ENCODE data around the gene LCP2.

Gene LCP2

DNA sequence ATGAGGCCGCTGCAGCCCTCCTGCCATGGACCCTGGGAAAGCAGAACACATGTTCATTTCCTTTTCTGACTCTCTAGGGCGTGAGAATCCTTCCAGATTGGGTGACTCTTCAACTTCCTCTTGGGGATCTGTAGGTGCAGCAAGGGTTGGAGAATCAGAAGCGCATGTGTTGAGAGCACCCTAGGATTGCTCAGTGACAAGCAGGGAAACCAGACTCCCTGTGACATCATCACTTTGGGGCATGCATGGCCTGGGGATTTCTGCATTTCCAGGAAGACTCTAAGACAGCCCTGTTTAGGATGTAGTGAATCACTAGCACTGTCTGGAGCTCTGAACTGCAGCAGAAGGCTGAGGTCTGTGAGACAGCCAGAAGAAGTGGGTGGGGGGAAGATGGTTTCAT is 15.1 kb upstream of the LCP2 start:
- Histone ChIP-seq H3K4me1 (ENCODE audit: control insufficient read depth, insufficient read depth, low read length) (no peaks in the 10 kb centered on the region), H3K9me3 (ENCODE audit: control insufficient read depth, insufficient read depth, low read depth, low read length) (no peaks in the 10 kb centered on the region), H3K27ac (ENCODE audit: extremely low read depth, low read depth, low read length) (no peak overlapping the region), H3K36me3 (ENCODE audit: control insufficient read depth in 2 of 2, insufficient read depth in 1 of 2, low read length in 2 of 2) (no peaks in the 10 kb centered on the region), H3K4me3 (ENCODE audit: low read depth, low read length) (no peak overlapping the region)
- POLR2A ChIA-PET = interaction anchor here (0.7 kb wide), 1 partner anchor 538 kb away, joined by 3 read pairs; no protein-coding TSS in a partner anchor
- TF ChIP-seq, protein P1, sequence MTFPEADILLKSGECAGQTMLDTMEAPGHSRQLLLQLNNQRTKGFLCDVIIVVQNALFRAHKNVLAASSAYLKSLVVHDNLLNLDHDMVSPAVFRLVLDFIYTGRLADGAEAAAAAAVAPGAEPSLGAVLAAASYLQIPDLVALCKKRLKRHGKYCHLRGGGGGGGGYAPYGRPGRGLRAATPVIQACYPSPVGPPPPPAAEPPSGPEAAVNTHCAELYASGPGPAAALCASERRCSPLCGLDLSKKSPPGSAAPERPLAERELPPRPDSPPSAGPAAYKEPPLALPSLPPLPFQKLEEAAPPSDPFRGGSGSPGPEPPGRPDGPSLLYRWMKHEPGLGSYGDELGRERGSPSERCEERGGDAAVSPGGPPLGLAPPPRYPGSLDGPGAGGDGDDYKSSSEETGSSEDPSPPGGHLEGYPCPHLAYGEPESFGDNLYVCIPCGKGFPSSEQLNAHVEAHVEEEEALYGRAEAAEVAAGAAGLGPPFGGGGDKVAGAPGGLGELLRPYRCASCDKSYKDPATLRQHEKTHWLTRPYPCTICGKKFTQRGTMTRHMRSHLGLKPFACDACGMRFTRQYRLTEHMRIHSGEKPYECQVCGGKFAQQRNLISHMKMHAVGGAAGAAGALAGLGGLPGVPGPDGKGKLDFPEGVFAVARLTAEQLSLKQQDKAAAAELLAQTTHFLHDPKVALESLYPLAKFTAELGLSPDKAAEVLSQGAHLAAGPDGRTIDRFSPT (tag by site-specific recombination; IDR thresholded peaks at IDR 0.05) = no peak
- TF ChIP-seq, protein P2, sequence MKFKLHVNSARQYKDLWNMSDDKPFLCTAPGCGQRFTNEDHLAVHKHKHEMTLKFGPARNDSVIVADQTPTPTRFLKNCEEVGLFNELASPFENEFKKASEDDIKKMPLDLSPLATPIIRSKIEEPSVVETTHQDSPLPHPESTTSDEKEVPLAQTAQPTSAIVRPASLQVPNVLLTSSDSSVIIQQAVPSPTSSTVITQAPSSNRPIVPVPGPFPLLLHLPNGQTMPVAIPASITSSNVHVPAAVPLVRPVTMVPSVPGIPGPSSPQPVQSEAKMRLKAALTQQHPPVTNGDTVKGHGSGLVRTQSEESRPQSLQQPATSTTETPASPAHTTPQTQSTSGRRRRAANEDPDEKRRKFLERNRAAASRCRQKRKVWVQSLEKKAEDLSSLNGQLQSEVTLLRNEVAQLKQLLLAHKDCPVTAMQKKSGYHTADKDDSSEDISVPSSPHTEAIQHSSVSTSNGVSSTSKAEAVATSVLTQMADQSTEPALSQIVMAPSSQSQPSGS (tag by site-specific recombination; IDR thresholded peaks at IDR 0.05; ENCODE audit: low read depth) = peak; percentile 13; the same call in 1 of the 2 replicates
- peak; percentile 35; the same call in 1 of the 2 replicates for TF ChIP-seq ZBTB17 (tag by site-specific recombination; IDR thresholded peaks at IDR 0.05)
- CTCF ChIA-PET = no interaction called here

DNA sequence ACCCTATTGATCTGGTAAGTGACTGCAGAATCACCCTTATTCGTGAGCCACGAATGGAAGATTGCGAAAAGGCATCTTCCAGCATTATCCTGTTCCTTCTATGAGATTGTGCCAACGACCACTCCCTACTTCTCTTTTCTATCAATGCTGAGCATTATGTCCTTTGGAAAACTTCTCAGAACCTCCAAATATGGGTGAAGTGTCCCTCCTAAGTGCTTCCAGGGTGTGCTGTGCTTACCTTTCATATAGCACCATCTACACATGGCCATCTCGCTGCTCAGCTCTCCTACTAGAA is 14.7 kb upstream of the LCP2 start:
- Histone ChIP-seq H3K9me3 (ENCODE audit: control insufficient read depth, insufficient read depth, low read depth, low read length) (no peaks in the 10 kb centered on the region), H3K4me3 (ENCODE audit: low read depth, low read length) (no peak overlapping the region), H3K36me3 (ENCODE audit: control insufficient read depth in 2 of 2, insufficient read depth in 1 of 2, low read length in 2 of 2) (no peaks in the 10 kb centered on the region), H3K27ac (ENCODE audit: extremely low read depth, low read depth, low read length) (no peak overlapping the region), H3K4me1 (ENCODE audit: control insufficient read depth, insufficient read depth, low read length) (no peaks in the 10 kb centered on the region)
- CTCF ChIA-PET = no interaction called here
- POLR2A ChIA-PET = no interaction called here
- TF ChIP-seq ZNF202 (tag by site-specific recombination; IDR thresholded peaks at IDR 0.05; ENCODE audit: borderline replicate concordance) (no peak), ZNF521 (tag by site-specific recombination; IDR thresholded peaks at IDR 0.05) (no peak), ZNF404 (tag by site-specific recombination; IDR thresholded peaks at IDR 0.05) (no peak), ZNF416 (tag by site-specific recombination; IDR thresholded peaks at IDR 0.05) (no peak), WT1 (tag by site-specific recombination; IDR thresholded peaks at IDR 0.05) (no peak), ZNF274 (IDR thresholded peaks at IDR 0.05; ENCODE audit: low read length) (no peak), ZNF274 (tag by site-specific recombination; IDR thresholded peaks at IDR 0.05; ENCODE audit: borderline replicate concordance) (no peak), ZNF19 (tag by site-specific recombination; IDR thresholded peaks at IDR 0.05; ENCODE audit: low read depth) (no peak), BCL11B (tag by site-specific recombination; IDR thresholded peaks at IDR 0.05; ENCODE audit: low read depth) (no peak), MZF1 (tag by site-specific recombination; IDR thresholded peaks at IDR 0.05; ENCODE audit: borderline replicate concordance) (no peak), PRDM1 (tag by site-specific recombination; IDR thresholded peaks at IDR 0.05) (no peak), ZNF510 (tag by site-specific recombination; IDR thresholded peaks at IDR 0.05; ENCODE audit: insufficient replicate concordance) (no peak), ZNF501 (tag by site-specific recombination; IDR thresholded peaks at IDR 0.05) (no peak), GLIS1 (tag by site-specific recombination; IDR thresholded peaks at IDR 0.05) (no peak)
- TF ChIP-seq, protein P3, sequence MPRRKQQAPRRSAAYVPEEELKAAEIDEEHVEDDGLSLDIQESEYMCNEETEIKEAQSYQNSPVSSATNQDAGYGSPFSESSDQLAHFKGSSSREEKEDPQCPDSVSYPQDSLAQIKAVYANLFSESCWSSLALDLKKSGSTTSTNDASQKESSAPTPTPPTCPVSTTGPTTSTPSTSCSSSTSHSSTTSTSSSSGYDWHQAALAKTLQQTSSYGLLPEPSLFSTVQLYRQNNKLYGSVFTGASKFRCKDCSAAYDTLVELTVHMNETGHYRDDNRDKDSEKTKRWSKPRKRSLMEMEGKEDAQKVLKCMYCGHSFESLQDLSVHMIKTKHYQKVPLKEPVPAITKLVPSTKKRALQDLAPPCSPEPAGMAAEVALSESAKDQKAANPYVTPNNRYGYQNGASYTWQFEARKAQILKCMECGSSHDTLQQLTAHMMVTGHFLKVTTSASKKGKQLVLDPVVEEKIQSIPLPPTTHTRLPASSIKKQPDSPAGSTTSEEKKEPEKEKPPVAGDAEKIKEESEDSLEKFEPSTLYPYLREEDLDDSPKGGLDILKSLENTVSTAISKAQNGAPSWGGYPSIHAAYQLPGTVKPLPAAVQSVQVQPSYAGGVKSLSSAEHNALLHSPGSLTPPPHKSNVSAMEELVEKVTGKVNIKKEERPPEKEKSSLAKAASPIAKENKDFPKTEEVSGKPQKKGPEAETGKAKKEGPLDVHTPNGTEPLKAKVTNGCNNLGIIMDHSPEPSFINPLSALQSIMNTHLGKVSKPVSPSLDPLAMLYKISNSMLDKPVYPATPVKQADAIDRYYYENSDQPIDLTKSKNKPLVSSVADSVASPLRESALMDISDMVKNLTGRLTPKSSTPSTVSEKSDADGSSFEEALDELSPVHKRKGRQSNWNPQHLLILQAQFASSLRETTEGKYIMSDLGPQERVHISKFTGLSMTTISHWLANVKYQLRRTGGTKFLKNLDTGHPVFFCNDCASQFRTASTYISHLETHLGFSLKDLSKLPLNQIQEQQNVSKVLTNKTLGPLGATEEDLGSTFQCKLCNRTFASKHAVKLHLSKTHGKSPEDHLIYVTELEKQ (tag by site-specific recombination; IDR thresholded peaks at IDR 0.05; ENCODE audit: borderline replicate concordance) = no peak
- TF ChIP-seq, protein P4, sequence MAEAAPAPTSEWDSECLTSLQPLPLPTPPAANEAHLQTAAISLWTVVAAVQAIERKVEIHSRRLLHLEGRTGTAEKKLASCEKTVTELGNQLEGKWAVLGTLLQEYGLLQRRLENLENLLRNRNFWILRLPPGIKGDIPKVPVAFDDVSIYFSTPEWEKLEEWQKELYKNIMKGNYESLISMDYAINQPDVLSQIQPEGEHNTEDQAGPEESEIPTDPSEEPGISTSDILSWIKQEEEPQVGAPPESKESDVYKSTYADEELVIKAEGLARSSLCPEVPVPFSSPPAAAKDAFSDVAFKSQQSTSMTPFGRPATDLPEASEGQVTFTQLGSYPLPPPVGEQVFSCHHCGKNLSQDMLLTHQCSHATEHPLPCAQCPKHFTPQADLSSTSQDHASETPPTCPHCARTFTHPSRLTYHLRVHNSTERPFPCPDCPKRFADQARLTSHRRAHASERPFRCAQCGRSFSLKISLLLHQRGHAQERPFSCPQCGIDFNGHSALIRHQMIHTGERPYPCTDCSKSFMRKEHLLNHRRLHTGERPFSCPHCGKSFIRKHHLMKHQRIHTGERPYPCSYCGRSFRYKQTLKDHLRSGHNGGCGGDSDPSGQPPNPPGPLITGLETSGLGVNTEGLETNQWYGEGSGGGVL (tag by site-specific recombination; IDR thresholded peaks at IDR 0.05) = no peak
- TF ChIP-seq, protein P5, sequence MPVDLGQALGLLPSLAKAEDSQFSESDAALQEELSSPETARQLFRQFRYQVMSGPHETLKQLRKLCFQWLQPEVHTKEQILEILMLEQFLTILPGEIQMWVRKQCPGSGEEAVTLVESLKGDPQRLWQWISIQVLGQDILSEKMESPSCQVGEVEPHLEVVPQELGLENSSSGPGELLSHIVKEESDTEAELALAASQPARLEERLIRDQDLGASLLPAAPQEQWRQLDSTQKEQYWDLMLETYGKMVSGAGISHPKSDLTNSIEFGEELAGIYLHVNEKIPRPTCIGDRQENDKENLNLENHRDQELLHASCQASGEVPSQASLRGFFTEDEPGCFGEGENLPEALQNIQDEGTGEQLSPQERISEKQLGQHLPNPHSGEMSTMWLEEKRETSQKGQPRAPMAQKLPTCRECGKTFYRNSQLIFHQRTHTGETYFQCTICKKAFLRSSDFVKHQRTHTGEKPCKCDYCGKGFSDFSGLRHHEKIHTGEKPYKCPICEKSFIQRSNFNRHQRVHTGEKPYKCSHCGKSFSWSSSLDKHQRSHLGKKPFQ (tag by site-specific recombination; IDR thresholded peaks at IDR 0.05) = no peak
- TF ChIP-seq, protein P6, sequence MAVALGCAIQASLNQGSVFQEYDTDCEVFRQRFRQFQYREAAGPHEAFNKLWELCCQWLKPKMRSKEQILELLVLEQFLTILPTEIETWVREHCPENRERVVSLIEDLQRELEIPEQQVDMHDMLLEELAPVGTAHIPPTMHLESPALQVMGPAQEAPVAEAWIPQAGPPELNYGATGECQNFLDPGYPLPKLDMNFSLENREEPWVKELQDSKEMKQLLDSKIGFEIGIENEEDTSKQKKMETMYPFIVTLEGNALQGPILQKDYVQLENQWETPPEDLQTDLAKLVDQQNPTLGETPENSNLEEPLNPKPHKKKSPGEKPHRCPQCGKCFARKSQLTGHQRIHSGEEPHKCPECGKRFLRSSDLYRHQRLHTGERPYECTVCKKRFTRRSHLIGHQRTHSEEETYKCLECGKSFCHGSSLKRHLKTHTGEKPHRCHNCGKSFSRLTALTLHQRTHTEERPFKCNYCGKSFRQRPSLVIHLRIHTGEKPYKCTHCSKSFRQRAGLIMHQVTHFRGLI (tag by site-specific recombination; IDR thresholded peaks at IDR 0.05) = no peak
- TF ChIP-seq, protein P7, sequence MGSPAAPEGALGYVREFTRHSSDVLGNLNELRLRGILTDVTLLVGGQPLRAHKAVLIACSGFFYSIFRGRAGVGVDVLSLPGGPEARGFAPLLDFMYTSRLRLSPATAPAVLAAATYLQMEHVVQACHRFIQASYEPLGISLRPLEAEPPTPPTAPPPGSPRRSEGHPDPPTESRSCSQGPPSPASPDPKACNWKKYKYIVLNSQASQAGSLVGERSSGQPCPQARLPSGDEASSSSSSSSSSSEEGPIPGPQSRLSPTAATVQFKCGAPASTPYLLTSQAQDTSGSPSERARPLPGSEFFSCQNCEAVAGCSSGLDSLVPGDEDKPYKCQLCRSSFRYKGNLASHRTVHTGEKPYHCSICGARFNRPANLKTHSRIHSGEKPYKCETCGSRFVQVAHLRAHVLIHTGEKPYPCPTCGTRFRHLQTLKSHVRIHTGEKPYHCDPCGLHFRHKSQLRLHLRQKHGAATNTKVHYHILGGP (tag by site-specific recombination; IDR thresholded peaks at IDR 0.05) = no peak
